Kidney glomerular epithelial cell (primary cell): ENCODE measurements around the gene TM9SF1.
A peak's percentile ranks its signal among the peaks of the same experiment; 100 is the strongest.
"Not testable (repeated sequence)": the region's sequence is repeated elsewhere in the genome, so short reads cannot be mapped to it uniquely, and the experiment has no call there.

Experiments used
- DNase-seq: peaks from one replicate; lab custom pipeline; 2025; lab: John Stamatoyannopoulos, UW

TM9SF1 gene

DNA sequence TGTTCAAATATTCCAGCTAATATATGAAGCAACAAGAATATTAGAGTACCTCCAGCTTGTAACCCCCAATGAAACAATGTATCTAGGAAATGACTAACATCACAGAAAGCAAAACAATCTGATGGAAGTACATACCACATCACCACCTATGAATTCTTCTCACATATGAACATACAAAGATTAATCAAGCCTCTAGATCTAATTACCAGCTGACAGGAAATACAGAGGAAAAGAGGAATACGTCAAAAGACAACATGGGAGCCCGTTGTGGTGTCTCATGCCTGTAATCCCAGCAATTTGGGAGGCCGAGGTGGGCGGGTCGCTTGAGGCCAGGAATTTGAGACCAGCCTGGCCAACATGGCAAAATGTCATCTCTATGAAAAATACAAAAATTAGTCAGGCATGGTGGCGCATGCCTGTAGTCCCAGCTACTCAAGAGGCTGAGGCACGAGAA is 29.4 kb upstream of the TM9SF1 start:
- DNase-seq, result peak; percentile 51

DNA sequence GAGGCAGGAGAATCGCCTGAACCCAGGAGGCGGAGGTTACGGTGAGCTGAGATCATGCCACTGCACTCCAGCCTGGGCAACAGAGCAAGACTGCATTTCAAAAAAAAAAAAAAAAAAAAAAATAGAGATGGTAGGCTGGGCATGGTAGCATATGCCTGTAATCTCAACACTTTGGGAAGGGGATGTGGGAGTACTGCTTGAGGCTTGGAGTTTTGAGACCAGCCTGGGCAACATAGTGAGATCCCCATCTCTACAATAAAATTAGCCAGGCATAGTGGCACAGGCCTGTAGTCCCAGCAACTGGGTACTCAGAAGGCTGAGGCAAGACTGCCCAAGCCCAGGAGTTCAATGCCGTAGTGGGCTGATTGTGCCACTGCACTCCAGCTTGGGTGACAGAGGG is 27.7 kb upstream of the TM9SF1 start:
- not testable (repeated sequence) for DNase-seq

DNA sequence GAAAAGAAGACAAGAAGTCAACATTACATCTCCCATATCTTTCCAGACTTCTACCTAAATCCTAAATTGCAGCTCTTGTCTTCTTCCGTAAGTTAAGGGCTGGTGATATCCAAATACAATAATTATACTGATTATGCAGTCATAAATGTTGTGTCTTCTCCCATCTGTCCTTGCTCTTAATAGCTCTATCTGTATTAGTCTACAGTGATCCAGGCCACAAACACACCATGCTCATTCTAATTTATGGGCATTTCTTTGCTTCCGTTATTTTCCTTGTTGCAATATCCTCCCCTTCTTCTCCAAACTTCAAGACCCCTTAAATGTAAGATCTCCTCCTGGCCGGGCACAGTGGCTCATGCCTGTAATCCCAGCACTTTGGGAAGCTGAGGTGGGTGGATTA is 24.3 kb upstream of the TM9SF1 start:
- DNase-seq, result no peak

DNA sequence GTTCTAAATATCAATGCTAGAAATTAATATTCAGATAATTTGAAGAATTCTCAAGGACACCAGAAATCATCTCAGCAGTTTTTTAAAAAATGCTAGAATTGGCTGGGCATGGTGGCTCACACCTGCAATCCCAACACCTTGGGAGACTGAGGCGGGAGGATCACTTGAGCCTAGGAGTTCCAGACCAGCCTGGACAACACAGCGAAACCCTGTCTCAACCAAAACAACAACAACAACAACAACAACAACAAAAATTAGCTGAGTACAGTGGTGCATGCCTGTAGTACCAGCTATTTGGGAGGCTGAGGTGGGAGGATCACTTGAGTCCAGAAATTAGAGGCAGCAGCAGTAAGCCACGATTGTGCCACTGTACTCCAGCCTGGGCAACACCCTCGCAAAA is 23.8 kb upstream of the TM9SF1 start:
- DNase-seq, result no peak

DNA sequence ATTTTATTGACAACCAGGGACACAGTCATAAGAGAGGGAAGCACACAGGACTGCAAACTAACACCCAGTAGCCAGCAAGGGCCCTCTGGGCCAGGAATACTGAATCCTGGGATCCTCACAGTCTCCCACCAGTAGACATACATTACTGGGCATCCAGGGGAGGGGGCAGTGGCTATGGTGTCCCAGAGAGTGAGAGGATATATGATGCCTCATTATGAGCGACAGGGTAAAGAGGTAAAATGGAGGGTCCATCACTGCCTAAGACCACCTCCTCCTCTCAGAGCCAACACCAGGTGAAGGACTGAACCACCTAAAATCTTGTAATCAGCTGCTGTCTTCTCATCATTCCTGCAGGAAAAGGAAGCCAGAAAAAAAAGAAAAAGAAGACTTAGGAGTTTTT is 21.6 kb upstream of the TM9SF1 start:
- DNase-seq, result not testable (repeated sequence)

DNA sequence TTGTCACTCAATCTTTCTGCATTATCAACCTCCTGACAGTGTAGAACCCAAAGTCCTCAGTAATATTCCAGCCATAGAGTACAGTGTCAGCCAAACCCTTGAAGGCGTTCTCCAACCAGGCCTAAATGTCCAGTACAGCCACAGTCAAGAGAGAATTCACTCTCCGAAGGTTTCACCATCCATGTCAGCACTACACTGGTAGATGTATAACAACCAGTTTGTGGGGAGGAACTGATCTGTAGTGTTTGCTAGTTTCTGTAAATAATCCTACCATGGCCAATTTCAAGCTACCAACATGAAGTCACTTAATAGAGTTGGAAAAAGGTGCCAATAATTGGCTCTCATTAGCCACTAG is 21.1 kb upstream of the TM9SF1 start:
- DNase-seq, result no peak

DNA sequence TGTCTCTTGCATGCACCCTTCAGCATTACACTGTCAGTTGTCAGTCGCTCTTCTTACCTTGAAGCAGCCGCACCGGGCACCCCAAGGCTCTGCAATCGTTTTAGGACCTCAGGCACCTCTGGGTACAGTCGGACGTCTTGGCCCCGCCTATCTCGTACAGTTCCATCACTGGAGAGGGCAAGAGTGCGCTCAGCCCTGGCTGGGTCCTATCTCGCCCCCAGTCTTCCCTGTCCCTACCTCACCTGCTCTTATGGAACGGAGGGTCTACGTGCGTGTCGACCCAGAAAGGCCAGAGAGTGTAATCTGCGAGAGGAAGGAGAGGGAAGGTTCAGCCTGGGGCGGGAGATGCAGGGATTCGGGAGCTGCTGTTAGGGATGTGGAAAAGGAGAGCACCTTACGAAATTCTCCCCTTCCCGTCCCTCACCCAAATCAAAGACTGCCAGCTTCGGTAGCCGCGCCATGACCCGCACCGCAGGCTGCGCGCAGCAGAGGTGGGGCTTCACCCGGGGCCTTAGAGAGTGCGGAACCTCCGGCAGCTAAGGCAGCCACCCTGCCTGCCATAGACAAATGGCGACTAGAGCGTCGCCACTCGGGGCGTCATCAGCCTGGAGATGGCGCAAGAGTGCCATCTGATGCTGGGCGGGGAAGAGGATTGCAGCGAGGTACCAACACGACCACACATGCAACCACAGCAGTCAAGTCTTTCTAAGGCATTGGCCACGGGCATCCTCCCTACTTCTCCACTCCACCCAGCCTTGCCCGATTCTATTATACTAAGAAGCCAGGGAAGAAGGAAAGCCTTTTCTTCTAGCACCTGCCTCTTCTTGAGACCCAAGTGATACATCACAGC is 20.5 kb upstream of the TM9SF1 start, which contains the start of gene MDP1:
TSS of gene MDP1 (minus strand) at position 572 of the 850 bp plus-strand sequence. CDS start at position 461, 111 bp downstream.
- peak; percentile 80 for DNase-seq

DNA sequence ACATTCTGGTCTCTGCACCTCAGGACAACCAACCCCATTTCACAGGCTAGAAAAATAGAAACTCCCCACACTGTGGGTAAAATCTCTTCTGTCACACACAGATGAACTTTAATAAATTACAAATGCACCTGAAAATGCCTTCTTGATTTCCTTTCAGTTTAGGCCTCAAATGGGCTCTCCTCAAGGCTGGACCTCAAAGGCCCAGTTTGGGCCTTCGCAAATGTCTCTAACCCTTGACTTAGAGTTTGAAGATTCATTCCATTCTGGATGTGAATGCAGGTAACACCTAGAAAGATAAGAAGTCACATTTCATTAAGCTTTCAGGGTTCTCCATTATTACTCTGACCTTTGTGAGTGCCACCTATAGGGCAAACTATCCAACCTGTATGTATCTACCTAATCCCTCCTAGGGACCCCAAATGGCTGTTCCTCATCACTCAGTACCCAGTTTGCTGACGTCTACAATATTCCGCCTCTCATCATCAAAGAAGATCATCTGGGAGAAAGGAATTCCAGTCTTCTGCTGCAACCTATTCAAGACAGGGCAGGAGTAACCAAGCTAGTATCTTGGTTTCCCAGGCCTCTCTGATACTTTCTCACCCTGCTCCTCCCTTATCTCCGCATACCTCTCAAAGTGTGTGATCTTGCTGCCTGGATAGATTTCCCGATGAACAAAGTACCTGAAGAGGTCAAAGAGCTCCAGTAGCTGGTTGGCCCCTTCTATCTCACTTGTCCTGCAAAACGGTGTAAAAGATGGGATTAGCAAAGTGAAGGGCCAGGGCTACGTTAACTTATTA is 18.8 kb upstream of the TM9SF1 start:
- DNase-seq, result no peak

DNA sequence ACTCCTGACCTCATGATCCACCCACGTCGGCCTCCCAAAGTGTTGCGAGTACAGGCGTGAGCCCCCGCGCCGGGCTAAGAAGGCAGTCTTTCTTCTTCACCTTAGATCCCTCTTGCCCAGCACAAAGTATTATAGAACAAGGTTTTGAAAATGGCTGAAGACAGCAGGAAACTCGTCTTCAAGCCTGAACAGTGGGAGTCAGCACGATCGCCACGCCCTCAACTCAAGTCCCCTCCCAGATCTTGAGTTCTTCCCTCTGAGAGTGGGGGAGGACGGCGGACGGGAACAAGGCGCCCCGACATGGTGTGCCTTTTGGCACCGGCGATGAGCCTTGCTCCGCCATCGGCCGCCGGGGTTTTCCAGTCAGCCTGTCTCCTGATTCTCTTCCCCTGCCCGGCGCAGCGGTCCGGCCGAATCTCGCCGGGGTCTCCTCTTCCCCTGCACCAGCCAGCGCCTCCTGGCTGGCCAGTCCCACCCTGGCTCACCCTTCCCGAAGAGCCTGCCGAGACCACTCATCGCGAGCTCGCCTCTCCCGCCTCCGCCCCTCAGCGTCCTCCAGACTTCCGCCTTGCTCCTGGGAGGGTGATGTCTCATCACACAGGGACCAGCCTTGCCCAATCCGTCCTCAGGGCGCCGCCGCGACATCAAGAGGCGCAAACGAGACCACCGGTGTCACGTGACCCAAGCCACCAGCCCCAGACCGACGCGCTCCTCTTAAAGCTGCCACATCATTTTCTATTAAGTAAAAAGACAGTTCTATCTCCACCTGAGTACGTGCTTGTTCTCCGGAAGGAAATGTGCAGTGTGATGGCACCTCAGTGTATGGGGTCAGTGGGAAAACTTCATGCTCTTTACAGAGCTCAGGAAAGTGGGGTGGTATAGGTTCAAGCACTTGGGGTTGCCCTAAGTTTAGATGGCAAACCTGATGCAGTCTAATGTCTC is 18.0 kb upstream of the TM9SF1 start, which contains the start of gene CHMP4A:
TSS of gene CHMP4A (minus strand) at position 565 of the 942 bp plus-strand sequence. CDS start at position 516, 49 bp downstream.
- DNase-seq, result peak; percentile 97

DNA sequence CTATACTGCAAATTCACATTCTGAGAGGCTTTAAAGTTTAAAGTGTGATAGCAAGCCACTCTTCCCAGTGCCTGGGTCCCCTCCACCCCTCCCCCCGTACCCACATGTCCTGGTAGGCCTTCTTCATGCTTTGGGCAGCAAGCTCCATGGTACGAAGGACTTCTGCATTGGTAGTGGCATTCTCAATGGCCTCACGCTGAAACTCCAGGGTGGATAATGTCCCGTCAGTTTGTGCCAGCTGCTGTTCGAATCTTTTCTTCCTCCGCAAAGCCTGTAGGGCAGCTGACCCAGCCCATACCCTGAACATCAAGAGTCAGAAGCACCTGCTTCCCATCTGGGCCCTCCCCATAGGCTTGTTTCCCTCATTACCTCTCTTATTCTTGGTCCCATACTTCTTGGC is 16.1 kb upstream of the TM9SF1 start:
- no peak for DNase-seq

DNA sequence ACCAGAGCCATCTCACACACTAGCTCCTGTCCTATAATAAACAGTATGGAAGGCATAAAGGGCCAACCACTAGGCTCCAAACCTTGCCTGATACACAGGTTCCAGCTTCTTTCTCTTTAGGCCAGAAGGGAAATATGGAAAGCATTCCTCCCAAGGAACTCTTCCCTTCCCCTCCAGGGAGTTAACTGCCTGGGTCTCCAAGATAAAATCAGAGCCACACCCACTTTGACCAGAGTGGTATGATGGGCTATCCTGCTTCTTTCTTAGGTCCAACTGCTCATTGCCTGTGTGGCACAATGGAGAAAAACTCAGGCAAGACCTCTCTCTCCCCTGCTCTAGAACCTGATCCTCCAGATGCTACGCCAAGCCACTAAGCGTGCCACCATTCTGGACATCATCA is 12.4 kb upstream of the TM9SF1 start:
- no peak for DNase-seq

DNA sequence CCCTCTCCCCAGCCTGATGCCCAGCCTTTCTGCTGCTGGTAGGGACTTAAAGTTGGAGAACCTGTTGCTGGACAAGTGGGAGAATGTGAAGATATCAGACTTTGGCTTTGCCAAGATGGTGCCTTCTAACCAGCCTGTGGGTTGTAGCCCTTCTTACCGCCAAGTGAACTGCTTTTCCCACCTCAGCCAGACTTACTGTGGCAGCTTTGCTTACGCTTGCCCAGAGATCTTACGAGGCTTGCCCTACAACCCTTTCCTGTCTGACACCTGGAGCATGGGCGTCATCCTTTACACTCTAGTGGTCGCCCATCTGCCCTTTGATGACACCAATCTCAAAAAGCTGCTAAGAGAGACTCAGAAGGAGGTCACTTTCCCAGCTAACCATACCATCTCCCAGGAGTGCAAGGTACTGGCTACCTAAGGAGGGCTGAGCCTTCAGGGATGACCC is 11.9 kb upstream of the TM9SF1 start:
- DNase-seq, result no peak

DNA sequence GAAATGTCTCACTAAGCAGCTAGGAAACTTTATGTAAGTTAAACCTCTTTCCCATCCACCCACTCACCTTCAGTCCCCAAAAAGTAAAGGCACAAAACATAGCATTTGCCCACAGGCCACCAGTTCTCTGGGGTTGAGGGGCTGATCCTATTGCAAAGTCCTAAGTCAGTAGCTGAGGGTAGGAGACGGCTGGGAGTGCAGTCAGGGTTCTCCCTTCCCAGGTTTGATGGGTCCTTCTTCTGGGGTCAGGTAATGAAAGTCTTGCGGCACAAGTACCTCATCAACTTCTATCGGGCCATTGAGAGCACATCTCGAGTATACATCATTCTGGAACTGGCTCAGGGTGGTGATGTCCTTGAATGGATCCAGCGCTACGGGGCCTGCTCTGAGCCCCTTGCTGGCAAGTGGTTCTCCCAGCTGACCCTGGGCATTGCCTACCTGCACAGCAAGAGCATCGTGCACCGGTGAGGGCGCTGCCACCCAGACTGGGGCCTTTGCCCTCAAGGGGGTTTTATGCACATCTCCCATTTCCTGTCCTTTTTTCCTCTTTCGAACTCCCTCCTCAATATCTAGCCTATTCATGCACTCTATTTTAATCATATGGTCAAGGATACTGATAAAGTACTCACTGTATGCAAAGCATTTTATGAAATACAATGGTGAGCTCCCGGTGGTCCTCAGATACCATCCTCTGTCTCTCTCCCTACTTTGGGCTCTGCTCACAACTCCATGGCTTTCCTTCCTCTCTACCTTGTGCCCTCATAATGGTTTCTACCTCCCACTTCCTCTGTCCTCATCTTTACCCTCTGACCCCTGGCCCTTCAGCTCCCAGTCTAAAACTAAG is 11.2 kb upstream of the TM9SF1 start:
- DNase-seq, result no peak

DNA sequence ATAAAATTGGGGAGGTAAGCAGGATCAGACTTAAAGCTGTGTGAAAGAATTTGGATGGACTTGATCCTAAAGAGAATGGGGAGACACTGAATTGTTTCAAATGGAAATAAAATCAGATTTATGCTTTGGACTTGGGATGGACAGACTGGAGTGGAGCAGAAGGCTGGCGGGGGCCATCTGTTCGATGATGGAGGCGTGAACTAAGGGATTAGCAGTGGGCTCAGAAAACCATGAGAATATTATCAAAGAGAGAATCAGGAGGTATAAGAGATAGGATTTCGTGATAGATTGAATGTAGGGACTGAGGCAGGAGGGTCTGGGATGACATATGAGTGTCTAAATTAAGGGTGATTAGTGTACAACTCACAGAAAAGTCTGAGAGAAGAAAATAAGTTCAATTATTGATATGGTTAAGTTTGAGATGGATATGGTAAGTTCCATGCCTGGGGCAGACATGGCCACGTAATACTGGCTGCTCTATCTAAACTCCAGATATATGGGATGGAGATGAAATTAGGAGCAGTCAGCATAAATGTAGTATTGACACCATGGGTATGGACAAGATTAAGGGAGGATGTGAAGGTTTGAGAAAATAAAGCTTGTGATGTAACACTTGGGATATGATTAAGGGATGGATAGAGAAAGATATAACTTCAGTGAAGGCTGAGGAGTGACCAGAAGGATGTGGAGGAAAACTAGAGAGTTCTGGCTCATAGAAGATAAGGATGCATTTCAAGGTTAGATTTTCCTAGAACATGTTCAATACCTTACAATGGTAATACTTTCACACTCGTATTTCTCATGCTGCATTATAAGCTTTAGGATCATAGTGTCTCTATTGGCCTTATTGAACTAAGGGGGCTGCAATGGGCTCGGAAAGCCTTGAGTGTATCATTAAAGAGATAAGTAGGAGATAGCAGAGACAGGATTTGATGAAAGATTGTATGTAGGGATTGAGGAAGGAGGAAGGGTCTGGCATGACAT is 9.2 kb upstream of the TM9SF1 start:
- no peak for DNase-seq

DNA sequence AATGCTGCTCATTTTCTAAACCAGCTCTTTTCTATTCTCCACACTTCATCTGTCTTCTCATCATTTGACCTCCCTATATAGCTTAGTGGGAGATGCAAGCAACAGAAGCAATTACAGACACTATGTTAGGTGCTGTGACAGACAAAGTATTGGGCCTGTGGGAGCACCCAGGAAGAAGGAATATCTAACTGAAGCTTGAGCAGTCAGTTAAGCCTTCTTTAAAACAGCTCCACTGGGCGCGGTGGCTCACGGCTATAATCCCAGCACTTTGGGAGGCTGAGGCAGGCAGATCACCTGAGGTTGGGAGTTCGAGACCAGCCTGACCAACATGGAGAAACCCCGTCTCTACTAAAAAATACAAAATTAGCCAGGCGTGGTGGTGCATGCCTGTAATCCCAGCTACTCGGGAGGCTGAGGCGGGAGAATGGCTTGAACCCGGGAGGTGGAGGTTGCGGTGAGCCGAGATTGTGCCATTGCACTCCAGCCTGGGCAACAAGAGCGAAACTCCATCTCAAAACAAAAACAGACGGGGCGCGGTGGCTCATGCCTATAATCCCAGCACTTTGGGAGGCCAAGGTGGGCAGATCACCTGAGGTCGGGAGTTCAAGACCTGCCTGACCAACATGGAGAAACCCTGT is 8.1 kb upstream of the TM9SF1 start:
- not testable (repeated sequence) for DNase-seq

DNA sequence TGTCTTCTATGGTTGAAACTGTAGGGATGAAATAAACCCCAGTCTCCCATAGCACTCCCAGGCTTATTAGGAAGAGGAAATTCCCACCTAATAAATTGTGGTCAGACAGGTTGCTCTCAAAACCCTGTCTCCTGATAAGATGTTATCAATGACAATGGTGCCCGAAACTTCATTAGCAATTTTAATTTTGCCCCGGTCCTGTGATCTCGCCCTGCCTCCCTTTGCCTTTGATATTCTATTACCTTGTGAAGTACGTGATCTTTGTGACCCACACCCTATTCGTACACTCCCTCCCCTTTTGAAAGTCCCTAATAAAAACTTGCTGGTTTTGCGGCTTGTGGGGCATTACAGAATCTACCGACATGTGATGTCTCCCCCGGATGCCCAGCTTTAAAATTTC is 7.3 kb upstream of the TM9SF1 start:
- DNase-seq, result not testable (repeated sequence)

DNA sequence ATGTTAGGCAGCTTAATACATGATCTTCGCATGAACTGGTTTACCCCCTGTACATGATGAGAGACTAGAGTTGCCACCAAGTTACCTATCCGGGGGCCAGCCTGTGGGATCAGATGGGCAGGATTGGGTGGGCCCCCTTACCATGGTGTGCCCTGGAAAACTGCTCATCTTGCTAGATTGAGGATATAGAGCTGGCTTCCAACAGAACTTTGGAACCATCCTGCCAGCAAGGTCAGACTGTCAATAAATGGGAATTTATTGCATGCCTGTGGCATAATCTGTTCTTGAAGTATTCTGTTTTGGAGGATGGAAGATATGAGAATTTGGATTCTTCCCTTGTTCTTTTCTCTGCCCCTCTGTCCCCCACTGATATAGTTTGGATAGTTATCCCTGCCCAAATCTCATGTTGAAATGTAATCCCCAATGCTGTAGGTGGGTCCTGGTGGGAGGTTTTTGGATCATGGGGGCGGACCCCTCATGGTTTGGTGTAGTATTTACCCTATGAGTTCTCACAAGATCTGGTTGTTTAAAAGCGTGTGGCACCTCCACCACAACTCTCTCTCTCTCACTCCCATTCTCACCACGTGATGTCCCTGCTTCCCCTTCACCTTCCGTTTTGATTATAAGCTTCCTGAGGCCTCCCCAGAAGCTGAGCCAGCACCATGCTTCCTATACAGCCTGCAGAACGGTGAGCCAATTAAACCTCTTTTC is 3.7 kb upstream of the TM9SF1 start:
- DNase-seq, result no peak

DNA sequence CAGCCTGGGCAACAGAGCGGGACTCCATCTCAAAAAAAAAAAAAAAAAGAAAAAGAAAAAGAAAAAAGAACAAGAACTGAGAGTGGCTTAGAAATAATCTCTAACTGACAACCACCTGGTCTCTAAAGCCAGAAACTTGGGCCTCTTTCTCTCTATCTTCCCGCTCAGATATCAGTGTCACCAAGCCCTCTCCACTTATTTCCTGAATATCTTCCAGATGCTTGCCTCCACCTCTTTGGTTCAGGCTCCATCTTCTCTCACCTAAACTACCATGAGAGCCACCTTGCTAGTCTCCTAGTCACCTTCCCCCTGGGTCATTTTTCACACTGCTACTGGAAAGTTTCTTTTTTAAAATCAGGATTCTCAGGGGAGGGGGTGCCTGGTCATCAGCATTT is 1.8 kb upstream of the TM9SF1 start:
- DNase-seq, result no peak
